NK-92 (cell line): ENCODE data around the gene PIK3CD.

ENCODE experiments used
- DNase-seq: peaks from one replicate; lab custom pipeline; 2025; ENCODE audit not compliant: unreplicated experiment; lab: John Stamatoyannopoulos, UW

PIK3CD gene

DNA sequence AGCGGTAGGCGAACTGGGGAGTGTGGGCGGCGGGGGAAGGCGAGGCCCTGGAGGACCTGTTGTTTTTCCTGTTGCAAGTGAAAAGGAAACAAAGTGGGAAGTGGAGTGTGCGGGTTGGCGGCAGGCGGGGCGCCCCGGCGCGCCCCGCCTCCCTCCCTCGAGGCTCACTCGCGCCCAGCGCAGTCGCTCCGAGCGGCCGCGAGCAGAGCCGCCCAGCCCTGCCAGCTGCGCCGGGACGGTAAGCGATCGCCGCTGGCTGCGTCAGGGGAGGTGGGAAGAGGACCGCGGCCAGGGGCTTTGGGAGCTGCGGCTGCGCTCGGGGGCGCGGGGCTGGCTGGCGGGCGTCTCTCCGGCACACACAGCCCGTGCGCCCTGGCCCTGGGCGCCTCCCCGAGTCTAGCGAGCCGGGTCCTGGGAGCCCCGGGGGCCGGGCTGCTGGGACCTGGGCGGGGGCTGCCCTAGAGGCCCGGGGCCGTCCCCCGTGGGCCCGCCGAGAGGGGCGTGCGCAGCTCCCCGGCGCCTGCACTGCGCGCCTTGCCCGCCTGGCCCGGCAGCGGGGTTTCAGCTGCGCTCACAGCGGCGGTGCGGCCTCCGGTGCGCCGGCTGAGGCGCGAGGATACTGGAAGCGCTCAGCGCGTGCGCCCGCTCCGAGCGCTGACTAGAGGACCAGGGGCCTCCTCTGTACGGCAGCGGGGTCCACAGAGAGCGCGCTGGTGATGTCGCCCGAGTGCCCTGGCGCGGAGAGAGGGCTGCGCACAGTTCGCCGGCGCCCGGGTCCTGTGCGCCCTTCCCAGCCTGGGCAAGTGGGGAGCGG is at the start of gene PIK3CD:
Gene PIK3CD, plus strand, starts transcription at position 167 of the 814 bp plus-strand sequence. CDS start 58,725 bp downstream, outside the sequence.
- no peak for DNase-seq

DNA sequence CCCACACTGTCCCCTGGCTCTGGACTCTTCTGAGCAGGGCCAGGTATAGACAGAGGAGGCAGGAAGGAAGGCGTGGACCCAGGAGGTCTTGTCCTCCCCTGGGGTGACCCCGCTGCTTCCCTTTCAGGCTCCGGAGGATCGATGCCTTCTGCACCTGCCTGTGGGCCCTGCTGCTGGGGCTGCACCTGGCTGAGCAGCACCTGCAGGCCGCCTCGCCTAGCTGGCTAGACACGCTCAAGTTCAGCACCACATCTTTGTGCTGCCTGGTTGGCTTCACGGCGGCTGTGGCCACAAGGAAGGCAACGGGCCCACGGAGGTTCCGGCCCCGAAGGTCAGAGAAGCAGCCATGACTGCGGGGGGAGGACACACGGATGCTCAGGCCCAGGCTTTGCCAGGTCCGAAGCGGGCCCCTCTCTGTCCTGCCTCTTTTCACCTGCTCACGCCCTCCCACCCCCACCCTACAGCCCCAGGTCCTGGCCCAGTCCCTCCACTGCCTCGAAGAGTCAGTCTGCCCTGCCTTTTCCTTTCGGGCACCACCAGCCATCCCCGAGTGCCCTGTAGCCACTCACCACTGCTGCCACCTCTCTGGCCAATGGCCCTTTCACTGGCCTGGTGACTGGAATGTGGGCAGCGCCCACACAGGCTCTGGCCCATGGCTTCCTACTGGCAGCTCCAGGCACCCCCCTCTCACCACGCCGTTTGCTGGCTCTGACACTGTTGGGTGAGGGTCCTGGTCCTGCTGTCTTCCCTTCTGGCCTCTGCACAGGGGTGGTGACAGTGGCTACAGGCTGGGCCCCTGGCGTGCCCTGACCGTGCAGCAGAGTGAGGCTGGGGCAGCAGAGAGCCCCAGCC is 49.4 kb upstream of the PIK3CD start:
- DNase-seq, result no peak

DNA sequence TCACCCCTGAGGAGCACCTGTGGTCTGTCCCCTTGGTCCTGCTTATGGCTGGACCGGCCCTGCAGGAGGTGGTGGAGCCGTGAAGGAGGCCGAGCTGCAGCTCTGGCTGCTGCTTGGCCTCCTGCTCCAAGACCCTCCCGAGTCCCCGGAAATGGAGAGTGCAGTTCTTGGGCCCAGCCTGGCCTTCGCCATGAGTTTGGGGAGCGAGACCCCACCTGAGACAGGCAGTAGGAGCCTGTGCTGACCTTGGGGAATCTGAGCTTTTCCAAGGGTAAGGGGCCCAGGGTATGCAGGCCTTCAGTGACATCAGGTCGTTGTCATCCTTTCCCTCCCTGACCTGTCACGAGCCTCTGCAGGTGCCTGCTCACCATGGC is 48.8 kb upstream of the PIK3CD start:
- no peak for DNase-seq

DNA sequence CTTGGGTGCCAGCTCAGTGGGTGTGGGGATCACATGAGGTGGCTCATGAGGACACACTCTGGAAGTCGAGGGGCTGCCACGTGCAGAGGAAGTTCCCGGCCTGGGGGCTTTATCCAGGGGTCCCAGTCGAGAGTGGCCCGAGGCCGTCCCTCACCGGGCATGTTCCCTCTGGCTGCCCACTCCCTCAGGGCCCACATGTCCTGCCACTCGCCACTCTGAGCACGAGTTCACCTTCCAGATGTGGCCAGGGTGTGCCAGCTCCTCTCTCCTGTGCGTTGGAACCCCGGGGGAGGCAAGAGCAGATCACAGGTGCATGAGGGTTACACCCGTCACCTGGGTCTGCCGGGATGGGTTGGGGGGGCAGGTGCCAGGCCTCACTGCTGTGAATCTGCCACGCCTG is 48.2 kb upstream of the PIK3CD start:
- no peak for DNase-seq

DNA sequence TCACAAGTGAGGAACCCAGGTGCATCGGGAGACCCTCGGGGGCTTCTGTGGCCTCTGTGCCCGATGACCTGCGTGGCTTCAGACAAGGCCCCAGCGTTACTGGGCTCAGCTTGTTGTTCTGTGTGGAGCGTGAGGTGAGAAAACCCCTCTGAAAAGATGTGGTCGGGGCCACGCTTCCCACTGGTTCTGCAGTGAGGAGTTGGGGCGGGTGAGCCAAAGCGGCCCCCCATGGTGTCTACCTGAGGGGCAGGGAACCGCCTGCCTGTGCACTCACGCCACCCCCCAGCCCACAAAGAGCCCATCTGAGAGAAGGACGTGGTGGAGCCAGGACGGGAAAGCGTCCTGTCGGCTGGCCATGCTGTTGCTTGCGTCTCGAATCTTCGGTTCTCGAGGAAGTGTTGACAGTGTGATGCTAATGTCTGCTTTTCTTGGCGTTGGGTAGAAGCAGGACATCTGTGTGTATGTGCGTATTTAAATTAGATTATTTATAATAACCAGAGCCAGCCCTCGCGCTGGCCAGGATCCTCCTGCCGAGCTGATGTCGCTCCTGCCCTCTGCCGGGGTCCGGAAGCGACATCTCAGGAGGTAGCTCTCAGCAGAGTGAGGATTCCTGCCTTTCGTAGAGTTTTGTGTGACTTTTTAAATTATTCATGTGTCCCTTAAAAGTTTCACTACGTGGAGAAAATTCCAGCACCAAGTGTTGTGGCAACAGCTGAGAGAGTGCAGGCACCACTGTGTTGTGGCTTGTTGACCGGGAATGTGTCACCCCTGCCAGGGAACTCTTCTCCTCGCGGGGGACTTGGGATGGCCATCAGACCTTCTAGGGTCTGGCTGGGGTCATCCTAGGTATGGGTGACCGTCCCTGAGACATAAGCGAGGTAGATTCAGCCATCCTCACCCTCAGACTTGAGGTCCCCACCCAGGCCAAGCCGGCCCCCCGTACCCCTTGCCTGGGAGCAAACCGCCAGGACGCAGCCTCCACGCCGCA is 47.5 kb upstream of the PIK3CD start:
- no peak for DNase-seq

DNA sequence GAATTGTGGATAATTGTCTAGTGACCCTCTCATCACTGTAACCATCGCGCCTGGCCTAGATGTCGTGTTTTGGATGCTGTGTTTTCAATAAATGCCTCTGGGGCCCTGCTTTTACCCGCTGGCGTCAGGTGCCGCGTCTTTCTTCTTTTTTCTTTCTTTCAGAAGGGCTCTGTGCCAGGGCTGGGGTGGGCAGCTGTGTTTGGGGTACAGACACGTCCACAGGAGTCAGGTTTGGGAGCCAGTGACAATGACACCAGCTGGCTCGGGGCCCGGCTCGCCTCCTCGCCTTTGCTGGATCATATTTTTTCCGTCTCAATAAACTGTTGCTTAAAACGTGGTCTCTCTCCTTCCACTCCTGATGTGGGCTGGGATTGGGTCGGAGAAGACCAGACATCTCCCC is 46.7 kb upstream of the PIK3CD start:
- DNase-seq, result no peak

DNA sequence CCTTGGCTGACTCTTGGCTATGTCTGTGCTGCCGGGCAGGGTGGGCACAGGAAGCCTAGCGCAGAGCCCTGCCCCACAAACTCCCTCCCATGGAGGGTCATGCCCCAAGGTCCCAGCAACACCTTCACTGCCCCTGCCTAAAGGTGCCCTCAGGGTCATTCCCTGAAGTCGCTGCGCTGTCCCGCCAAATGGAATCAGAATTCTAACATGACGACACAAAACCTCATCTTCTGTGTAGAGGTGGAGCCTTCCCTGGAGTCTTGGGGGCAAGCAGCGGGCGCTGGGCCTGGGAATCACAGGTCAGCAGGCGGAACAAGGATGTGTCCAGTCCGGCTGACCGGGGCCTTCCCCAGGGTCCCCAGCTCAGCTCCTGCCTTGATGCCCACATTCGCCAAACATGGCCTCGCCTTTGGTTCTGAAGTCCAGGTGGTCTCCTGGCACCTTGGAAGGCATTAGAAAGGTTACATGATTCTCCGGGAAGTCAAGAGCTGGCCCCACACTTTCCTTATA is 45.5 kb upstream of the PIK3CD start:
- no peak for DNase-seq

DNA sequence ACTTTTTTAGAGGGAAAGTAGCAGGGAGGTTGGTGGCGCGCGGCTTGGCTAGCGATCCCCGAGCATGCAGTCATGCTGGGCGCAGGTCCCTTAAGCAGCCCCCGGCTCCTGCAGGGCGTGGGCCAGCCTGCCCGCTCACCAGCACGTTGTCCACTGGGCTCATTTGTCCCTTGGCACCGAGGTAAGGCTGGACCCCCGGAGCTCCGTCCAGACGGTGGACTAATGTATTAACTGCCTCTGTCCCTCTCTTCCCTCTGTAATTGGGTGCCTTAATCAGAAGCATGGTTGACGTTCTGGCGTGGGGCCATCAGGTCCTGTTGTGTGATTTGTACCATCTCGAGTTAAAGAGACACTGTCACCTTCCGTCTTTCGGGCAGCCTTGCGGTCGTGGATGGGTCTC is 45.1 kb upstream of the PIK3CD start:
- DNase-seq, result no peak

DNA sequence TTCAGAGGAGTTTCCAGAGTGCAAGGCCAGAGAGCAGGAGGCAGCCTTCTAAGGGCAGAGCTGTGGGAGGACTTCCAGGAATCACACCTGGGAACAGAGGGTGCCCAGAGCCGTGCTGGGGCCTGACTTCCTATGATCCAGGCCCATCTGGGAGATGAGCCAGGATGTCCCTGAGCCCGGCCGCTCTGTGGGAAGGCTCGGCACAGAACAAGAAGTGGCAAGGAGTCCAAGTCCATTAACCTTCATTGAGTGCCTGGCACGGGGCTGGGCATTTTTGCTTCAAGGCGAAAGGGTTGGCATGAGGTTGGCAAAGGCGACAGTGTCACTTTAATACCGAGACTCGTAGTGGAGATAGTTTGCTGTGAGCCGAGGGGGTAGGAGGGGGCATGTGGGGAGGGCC is 44.6 kb upstream of the PIK3CD start:
- DNase-seq, result no peak

DNA sequence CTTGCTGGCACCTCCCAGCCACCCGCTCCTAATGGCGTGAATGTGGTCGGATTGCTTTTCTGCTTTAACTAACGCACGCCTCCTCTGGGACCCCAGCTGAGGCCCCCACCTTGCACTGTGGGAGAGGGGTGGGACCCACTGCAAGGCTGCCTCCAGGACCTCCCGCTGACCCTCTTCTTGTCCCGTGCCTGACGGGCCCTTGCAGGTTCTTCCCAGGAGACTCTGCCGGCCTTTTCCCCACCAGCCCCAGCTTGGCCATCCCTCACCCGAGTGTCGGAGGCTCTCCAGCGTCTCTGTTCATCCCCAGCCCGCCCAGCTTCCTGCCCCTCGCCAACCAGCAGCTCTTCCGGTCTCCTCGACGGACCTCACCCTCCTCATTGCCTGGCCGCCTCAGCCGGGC is 44.2 kb upstream of the PIK3CD start:
- no peak for DNase-seq

DNA sequence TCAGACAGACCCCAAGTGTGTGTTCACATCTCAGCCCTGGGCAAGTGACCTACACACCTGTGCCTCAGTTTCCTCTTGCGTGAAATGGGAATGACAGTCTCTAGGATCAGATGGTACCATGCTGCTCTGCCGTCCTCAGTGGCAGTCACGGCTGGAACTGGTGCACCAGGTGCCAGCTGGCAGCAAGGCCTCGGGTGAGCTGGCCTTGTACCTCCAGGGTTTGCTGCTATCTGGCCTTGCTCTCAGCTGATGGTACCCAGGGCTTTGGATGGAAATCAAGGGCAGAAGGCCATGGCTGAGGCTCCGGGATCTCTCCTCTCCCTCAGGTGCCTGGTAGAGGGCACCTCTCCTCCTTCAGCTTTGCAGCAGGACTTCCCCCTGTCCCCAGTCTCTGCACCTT is 41.5 kb upstream of the PIK3CD start:
- DNase-seq, result no peak

DNA sequence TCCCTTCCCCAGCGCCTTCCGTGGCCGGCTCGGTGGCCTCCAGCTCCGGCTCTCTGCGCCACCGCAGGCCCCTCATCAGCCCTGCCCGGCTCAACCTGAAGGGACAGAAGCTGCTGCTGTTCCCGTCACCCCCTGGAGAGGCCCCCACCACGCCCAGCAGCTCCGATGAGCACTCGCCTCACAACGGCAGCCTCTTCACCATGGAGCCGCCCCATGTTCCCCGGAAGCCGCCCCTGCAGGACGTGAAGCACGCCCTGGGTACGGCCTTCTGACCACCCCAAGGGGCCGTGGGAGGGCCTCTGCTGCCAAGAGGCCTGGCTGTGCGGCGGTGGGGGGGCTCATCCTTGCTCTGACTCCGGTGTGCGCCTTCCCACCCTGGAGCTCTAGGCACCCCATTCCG is 41.0 kb upstream of the PIK3CD start:
- no peak for DNase-seq

DNA sequence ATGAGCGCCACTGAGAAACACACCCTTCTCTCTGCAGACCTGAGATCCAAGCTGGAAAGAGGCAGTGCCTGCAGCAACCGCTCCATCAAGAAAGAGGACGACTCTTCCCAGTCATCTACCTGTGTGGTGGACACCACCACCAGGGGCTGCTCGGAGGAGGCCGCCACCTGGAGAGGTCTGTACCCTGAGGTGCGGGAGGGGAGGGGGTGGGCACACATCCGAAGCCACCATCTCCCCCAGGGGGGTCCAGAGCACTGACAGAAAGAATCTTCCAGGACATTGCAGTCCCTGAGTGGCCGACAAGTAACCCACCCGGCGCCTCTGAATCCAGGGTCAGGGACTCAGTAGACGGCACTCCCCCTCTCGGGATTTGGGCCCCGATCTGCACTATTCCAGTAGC is 39.8 kb upstream of the PIK3CD start:
- no peak for DNase-seq

DNA sequence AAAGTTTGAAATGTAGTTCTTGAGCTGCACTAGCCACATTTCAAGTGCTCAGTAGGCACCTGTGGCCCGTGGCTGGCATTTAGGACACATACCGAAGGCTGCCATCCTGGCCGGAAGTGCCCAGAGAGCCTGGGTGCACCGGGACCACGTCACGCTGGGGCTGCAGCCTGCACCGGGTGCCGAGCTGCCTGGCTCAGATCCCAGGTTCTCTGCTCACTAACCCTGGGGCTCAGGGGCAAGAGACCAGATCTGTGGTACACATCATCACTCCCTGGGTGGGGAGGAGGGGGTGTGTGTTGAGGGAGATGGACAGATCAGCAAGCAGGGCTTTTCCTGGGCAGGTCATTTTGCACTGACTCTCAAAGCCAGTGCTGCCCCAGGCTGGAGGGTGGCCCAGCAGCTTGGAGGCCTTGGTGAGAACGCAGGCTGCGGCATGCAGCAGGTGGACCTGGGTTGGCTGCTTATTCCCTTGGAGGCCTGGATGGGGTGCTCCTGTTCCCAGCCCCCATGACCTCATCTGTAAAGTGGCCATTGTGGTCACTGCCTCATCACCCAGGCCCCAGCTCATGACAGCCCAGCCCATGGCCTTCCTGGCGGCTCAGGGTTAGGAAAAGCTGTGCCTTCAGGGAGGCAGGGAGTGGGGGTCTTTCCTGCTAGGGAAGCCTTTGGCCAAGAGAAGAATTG is 39.2 kb upstream of the PIK3CD start:
- no peak for DNase-seq

DNA sequence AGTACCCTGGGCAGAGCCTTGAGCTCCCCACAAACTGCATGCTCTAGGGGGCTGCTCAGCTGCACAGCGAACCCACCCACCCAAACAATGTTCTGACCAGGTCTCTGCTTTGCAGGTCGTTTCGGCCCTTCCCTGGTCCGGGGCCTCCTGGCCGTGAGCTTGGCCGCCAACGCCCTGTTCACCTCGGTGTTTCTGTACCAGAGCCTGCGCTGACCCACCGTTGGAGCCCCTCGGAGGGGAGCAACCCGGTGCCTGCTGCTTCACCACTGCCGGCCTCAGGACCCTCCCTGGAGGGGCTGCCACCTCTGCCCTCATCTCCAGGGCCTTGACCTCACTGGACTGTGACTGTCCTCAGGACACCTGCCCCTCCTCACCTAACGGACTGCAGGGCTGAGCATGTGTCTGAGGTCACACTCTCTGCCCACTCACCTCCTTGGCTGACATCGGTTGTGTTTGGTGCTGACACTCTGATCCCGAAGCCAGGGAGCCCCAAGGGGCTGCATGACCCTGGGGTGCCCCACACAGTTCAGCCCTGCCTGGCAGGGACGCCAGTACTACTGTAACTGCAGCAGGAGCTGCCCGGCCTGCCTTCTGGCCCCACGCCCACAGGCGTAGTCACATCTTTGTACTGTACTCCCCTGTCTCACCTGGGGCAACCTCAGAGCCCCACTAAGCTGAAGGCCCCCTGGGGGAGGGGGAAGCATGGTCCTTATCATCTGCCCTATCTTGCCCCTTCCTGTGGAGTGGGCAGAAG is 38.5 kb upstream of the PIK3CD start:
- no peak for DNase-seq

DNA sequence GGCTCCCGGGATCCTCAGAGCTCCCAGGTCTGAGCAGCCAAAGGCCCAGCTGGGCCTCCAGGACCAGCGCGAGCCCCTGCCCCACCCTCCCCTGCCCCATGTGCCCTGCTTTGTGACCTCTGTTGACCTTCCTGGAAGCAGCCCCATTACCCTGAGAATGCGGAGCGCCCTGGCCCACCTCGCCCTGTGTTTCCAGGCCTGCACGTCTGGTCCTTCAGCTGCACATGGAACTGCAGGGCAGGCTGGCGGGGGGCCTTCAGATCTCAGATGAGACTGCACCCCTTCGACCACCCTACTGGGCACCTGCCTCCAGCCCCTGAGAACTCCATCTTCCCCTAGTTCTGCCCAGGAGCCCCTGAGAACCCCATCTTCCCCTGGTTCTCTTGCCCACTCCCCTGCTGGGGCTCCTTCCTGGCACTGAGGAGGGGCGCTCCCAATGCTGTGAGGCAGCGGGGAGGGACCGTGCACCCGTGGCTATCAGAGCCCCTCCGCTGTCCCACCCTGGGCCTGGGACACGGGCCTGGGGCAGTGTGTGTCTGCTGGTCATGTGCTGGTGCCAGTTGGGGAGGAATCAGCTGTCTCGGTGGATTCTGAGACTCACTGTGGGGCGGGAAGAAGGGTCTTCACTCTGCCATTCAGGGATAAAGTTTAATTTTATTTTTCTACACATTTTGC is 37.8 kb upstream of the PIK3CD start:
- no peak for DNase-seq

DNA sequence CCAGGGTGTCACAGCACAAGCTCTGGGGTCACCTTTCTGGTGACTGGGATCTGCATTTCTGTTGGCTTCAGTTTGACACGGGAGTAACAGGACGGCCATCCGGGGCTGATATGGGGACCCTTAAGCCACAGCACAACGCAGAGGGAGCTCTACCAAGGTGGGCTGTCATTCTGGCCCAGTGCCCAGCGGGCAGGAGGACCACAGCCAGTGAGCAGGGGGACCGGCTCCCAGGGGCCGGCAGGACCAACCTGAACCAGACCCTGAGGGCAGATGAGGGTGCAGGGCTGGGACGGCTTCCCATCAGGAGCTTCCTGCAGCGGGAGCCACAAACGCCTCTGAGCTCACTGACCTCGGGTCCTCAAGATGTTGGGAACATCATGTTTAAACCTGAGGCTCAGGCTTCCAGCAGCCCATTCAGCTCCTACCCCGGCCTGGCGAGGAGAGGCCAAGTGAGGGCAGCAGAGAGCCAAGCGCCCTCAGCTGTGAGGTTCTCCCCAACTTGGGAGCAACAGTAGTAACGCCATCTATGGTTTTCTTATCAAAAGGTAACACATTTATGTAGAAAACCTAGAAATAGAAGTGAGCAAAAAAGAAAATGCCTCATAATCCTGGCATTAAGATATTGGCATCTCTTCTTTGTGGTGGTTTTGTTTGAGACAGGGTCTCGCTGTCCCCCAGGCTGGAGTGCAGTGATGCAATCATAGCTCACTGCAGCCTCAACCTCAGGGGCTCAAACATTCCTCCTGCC is 36.0 kb upstream of the PIK3CD start:
- no peak for DNase-seq

DNA sequence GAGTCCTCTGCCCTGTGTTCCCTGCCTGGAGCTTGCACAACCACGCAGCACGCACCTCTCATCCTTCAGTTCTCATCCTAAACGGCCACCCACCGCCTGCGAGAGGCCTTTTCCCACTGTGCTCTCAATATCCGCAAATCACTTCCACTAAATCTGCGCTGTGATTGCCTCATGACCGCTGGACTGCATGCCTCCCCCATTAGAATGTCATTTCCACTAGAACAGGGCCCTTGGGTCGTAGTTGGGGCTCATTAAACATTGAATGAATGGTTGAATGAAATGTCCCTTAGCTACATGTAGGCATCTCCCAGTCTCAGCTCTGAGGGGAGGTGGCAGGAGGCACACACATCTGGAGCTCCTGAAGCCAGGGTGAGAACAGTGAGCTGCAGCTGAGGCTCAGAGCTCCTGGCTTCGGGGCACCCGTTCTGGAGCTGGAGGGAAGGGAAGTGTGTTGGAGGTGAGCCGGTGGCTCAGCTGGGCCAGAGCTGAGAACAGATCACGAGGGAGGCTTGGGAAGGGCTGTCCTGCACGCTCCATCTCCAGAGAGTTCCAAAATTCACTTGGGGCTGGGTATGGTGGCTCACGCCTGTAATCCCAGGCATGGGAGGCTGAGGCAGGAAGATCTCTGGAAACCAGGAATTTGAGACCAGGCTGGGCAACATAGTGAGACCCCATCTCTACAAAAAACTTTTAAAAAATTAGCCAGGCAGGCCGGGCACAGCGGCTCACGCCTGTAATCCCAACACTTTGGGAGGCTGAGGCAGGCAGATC is 32.4 kb upstream of the PIK3CD start:
- DNase-seq, result no peak
